Tibial nerve (tissue), 4 donors: ENCODE data around the gene LRRC41. TPM values are rescaled to one million over a fixed set of nuclear protein-coding genes. Genes with fewer than 3 reads are reported as not detected.

Source experiments
- DNase-seq, 2 donors: peaks; one replicate each; pipeline ENCODE4 v3.0.0-alpha.2; 2019; ENCODE audit warnings: low spot score in 2 of 2
- H3K27ac ChIP-seq, 4 donors: fragments of 200-600 bp; sonication (generic) in 3 of 4; one replicate each; pipeline ENCODE4 v1.5.1; 2017 to 2019; ENCODE audit warnings: mild to moderate bottlenecking in 1 of 4
- H3K27me3 ChIP-seq, 2 donors: fragments of 200-600 bp; sonication (generic) in 1 of 2; one replicate each; pipeline versions ENCODE4 v1.5.1 to v1.6.0; 2017 to 2019
- H3K36me3 ChIP-seq, 3 donors: fragments of 200-600 bp; sonication (generic); one replicate each; pipeline ENCODE4 v1.5.1; 2018 to 2019
- H3K4me1 ChIP-seq, 4 donors: fragments of 200-600 bp; sonication (generic) in 3 of 4; one replicate each; pipeline ENCODE4 v1.5.1; 2017 to 2019
- H3K4me3 ChIP-seq, 4 donors: fragments of 200-600 bp; sonication (generic) in 3 of 4; one replicate each; pipeline ENCODE4 v1.5.1; 2017 to 2019; ENCODE audit warnings: mild to moderate bottlenecking in 1 of 4, moderate library complexity in 1 of 4
- H3K9me3 ChIP-seq, 4 donors: fragments of 200-600 bp; sonication (generic) in 3 of 4; one replicate each; pipeline ENCODE4 v1.5.1; 2017 to 2019
- EP300 ChIP-seq, 2 donors: sonication (generic); formaldehyde crosslinking; IDR thresholded peaks; one replicate each; pipeline ENCODE4 v1.6.1; 2017; ENCODE audit warnings: antibody characterized with exemption in 2 of 2, mild to moderate bottlenecking in 1 of 2
- POLR2A ChIP-seq, 2 donors: fragments of 450-650 bp; IDR thresholded peaks; one replicate each; pipeline ENCODE4 v1.6.1; 2017; ENCODE audit warnings: antibody characterized with exemption in 2 of 2, mild to moderate bottlenecking in 2 of 2, moderate library complexity in 2 of 2
- WGBS, 2 donors: methylation state at CpG; one replicate each; pipeline ENCODE4 v1.1.5; 2018; 5-methylcytosine and 5-hydroxymethylcytosine counted together
- total RNA-seq, 4 donors: library from RNA; depleted of rRNA; stranded (reverse); fragments of >200 nt; gene quantifications; one replicate each; pipeline ENCODE4 v1.1.0, GENCODE V29; 2016
- TF ChIP-seq, protein P1 (sequence below), 5 experiments: fragments of 200-600 bp in 3 of 5; fragments of 450-650 bp in 2 of 5; sonication (generic) in 3 of 5; IDR thresholded peaks; one replicate each; pipeline ENCODE4 v1.5.1; 2016 to 2019; ENCODE audit warnings: antibody characterized with exemption in 5 of 5, mild to moderate bottlenecking in 3 of 5, moderate library complexity in 2 of 5

LRRC41 gene
- total RNA-seq, 4 donors from 2014 or later: 80.4 to 83.9 (median 83.2) TPM

DNA sequence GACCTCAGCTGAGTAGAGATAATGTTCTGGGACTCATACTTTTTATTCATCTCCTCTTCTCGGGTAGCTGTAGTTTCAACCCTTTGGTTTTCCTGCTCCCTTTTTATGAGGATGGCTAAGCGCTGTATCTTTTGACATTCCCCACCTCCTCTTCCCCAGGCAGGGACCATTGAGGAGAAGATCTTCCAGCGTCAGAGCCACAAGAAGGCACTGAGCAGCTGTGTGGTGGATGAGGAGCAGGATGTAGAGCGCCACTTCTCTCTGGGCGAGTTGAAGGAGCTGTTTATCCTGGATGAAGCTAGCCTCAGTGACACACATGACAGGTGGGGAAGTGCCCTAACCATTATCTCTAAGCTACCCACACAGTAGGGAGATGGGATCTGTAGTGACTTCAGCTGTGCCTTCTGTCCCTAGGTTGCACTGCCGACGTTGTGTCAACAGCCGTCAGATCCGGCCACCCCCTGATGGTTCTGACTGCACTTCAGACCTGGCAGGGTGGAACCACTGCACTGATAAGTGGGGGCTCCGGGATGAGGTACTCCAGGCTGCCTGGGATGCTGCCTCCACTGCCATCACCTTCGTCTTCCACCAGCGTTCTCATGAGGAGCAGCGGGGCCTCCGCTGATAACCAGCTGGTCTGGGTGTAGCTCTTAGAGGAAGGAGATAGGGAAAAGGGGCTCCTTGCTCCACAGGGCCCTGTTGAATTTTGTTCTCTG is 25.6 kb downstream of the LRRC41 start:
- no peak for TF ChIP-seq EP300 (IDR thresholded peaks at IDR 0.05)
- TF ChIP-seq POLR2A (IDR thresholded peaks at IDR 0.05): no peak
- TF ChIP-seq, protein P1, sequence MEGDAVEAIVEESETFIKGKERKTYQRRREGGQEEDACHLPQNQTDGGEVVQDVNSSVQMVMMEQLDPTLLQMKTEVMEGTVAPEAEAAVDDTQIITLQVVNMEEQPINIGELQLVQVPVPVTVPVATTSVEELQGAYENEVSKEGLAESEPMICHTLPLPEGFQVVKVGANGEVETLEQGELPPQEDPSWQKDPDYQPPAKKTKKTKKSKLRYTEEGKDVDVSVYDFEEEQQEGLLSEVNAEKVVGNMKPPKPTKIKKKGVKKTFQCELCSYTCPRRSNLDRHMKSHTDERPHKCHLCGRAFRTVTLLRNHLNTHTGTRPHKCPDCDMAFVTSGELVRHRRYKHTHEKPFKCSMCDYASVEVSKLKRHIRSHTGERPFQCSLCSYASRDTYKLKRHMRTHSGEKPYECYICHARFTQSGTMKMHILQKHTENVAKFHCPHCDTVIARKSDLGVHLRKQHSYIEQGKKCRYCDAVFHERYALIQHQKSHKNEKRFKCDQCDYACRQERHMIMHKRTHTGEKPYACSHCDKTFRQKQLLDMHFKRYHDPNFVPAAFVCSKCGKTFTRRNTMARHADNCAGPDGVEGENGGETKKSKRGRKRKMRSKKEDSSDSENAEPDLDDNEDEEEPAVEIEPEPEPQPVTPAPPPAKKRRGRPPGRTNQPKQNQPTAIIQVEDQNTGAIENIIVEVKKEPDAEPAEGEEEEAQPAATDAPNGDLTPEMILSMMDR (IDR thresholded peaks at IDR 0.05): no peak
- Histone ChIP-seq H3K36me3 (peaks cover 0 to 53% (median 14%) of the 10 kb centered on the region in 3 donors), H3K27ac (no peak overlapping the region), H3K9me3 (no peaks in the 10 kb centered on the region), H3K27me3 (no peaks in the 10 kb centered on the region), H3K4me1 (no peaks in the 10 kb centered on the region), H3K4me3 (no peak overlapping the region)
- 82 to 84% methylated on average over 14 of the region's 14 CpGs for WGBS, 2 donors
- DNase-seq: no peak

DNA sequence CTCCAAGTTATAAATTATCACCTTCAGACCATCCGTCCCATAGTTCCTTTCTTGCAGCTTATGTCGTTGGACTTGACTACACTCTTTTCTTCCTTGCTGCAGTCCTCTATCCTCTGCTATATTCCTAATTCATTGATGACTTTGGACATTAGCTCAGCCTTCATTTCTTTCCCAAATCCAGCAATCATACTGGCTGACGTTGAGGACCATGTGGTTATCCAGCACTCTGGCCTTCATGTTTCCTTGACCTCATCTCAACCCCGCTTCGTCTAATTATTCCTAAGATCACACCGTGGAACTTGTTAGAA is 28.4 kb downstream of the LRRC41 start:
- no peaks in the 10 kb centered on the region for H3K4me1 ChIP-seq
- H3K36me3 ChIP-seq: peaks cover 0 to 25% (median 4%) of the 10 kb centered on the region in 3 donors
- H3K9me3 ChIP-seq: no peaks in the 10 kb centered on the region
- no peak overlapping the region for H3K27ac ChIP-seq
- WGBS, 2 donors: 93% methylated on average over 6 of the region's 6 CpGs
- no peak overlapping the region for H3K4me3 ChIP-seq
- TF ChIP-seq, protein P1 (IDR thresholded peaks at IDR 0.05): no peak
- TF ChIP-seq POLR2A (IDR thresholded peaks at IDR 0.05) (no peak), EP300 (IDR thresholded peaks at IDR 0.05) (no peak)
- no peak for DNase-seq
- no peaks in the 10 kb centered on the region for H3K27me3 ChIP-seq

DNA sequence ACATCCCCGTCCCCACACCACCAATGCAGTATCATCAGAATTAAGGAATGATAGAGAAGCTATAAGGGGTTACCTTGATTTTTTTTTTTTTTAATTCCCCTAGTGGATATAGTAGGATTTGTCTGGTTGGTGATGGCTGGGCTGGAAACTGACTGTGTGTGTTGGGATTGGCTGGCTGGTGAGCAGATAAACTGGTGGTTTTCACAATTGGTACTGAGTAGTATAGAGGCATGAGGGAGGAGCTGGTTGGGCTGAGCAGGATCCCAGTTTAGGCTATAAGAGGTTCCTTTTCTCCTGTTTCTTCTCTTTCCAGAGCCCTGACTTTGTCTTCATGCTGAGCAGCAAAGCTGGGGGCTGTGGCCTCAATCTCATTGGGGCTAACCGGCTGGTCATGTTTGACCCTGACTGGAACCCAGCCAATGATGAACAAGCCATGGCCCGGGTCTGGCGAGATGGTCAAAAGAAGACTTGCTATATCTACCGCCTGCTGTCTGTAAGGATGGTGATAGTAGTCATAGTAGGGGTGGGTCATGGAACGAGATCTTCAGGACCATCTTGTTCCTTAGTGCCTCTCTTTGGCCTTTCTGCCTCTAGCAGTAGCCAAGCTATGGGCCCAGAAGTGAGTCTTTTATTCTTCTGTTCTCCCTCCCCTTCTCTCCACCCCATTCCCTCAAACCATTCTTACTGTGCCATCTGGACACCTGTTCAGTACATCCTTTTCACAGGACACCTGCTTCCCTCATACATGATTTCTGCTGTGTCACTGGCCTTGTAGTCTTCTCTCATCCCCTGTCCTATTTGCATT is 29.0 kb downstream of the LRRC41 start:
- no peak overlapping the region for H3K4me3 ChIP-seq
- no peak for TF ChIP-seq EP300 (IDR thresholded peaks at IDR 0.05)
- TF ChIP-seq POLR2A (IDR thresholded peaks at IDR 0.05): no peak
- TF ChIP-seq, protein P1 (IDR thresholded peaks at IDR 0.05): no peak
- H3K36me3 ChIP-seq: peaks cover 0 to 20% (median 4%) of the 10 kb centered on the region in 3 donors
- H3K27ac ChIP-seq: no peak overlapping the region
- no peaks in the 10 kb centered on the region for H3K9me3 ChIP-seq
- no peaks in the 10 kb centered on the region for H3K27me3 ChIP-seq
- DNase-seq: no peak
- H3K4me1 ChIP-seq: no peaks in the 10 kb centered on the region
- WGBS, 2 donors: 94 to 98% methylated on average over 6 of the region's 6 CpGs

DNA sequence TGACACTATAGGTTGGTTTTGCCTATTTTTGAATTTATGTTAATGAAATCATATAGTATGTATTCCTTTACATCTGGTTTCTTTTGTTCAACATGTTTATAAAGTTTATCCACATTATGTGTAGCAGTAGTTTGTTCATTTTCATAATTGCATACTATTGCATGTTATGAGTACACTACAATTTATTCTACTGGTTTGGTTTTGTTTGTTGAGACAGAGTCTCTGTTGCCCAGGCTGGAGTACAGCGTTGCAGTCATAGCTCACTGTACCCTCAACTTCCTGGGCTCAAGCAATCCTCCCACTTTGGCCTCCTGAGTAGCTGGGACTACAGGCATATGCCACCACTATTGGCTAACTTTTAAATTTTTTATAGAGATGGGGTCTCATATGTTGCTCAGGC is 34.8 kb downstream of the LRRC41 start:
- no peaks in the 10 kb centered on the region for H3K4me1 ChIP-seq

More for the DNA sequence above, 34.8 kb downstream of the LRRC41 start:
- H3K4me3 ChIP-seq: no peak overlapping the region
- no peak overlapping the region for H3K27ac ChIP-seq
- no peak for TF ChIP-seq EP300 (IDR thresholded peaks at IDR 0.05)
- TF ChIP-seq, protein P1 (IDR thresholded peaks at IDR 0.05): no peak
- no peak for TF ChIP-seq POLR2A (IDR thresholded peaks at IDR 0.05)
- no peaks in the 10 kb centered on the region for H3K9me3 ChIP-seq
- no peaks in the 10 kb centered on the region for H3K36me3 ChIP-seq
- H3K27me3 ChIP-seq: no peaks in the 10 kb centered on the region
- WGBS, 2 donors: 100% methylated on average over 1 of the region's 1 CpG
- no peak for DNase-seq
